SK-N-MC (cell line): ENCODE measurements around the gene TPSG1.

Source experiments
- EZH2 ChIP-seq: fragments of 200-600 bp; sonication (generic); IDR thresholded peaks from one replicate; pipeline ENCODE4 v1.6.1; 2017; ENCODE audit warnings: antibody characterized with exemption
- FOXP2 ChIP-seq: optimal IDR thresholded peaks from 2 replicates; pipeline ENCODE3; 2011; ENCODE audit warnings: mild to moderate bottlenecking, moderate library complexity; ENCODE audit not compliant: insufficient read depth; ENCODE audit errors: extremely low read length, control extremely low read depth
- POLR2AphosphoS5 ChIP-seq: IDR thresholded peaks from 2 replicates; pipeline ENCODE4 v1.6.1; 2012; ENCODE audit warnings: mild to moderate bottlenecking, low read depth, low read length, borderline replicate concordance

GRCh38 chr16:1210461-1210860, 14.6 kb downstream of the TPSG1 start:
- TF ChIP-seq POLR2AphosphoS5 (no peak), EZH2 (no peak), FOXP2 (no peak)
